Tibial artery (tissue), 4 donors: Measurements from ENCODE around the gene OSTF1.

ENCODE experiments used
- DNase-seq, 2 donors: peaks; one replicate each; pipeline ENCODE4 v3.0.0-alpha.2; 2019
- H3K27ac ChIP-seq, 2 donors: fragments of 200-600 bp; sonication (generic) in 1 of 2; 1 replicate in 1 of 2; 2 replicates in 1 of 2; pipeline ENCODE4 v1.5.1; 2018 to 2019; ENCODE audit warnings: mild to moderate bottlenecking in 1 of 2
- H3K27me3 ChIP-seq, 2 donors: fragments of 200-600 bp; sonication (generic) in 1 of 2; one replicate each; pipeline versions ENCODE4 v1.5.1 to v1.6.0; 2016 to 2019
- H3K36me3 ChIP-seq, 3 donors: fragments of 200-600 bp; sonication (generic) in 2 of 3; one replicate each; pipeline ENCODE4 v1.5.1; 2016 to 2019; ENCODE audit warnings: mild to moderate bottlenecking in 2 of 3
- H3K4me1 ChIP-seq, 4 donors: fragments of 200-600 bp; sonication (generic) in 2 of 4; 1 replicate in 3 of 4; 2 replicates in 1 of 4; pipeline ENCODE4 v1.5.1; 2016 to 2019
- H3K4me3 ChIP-seq, 2 donors: fragments of 200-600 bp; sonication (generic) in 1 of 2; 1 replicate in 1 of 2; 2 replicates in 1 of 2; pipeline ENCODE4 v1.5.1; 2018 to 2019; ENCODE audit warnings: mild to moderate bottlenecking in 2 of 2
- H3K9me3 ChIP-seq, 3 donors: fragments of 200-600 bp; sonication (generic) in 1 of 3; one replicate each; pipeline ENCODE4 v1.5.1; 2016 to 2019
- CTCF ChIP-seq, 2 experiments: fragments of 200-600 bp in 1 of 2; fragments of 450-650 bp in 1 of 2; IDR thresholded peaks; one replicate each; pipeline ENCODE4 v1.5.1; 2017 to 2019; ENCODE audit warnings: antibody characterized with exemption in 2 of 2, mild to moderate bottlenecking in 1 of 2, moderate library complexity in 1 of 2
- intact Hi-C: fragments of 100-400 bp; cut with DNase I; formaldehyde crosslinking; loops from one replicate; pipeline ENCODE4 v1.15.0; 2023; ENCODE audit warnings: low total_unique reads

Gene OSTF1

DNA sequence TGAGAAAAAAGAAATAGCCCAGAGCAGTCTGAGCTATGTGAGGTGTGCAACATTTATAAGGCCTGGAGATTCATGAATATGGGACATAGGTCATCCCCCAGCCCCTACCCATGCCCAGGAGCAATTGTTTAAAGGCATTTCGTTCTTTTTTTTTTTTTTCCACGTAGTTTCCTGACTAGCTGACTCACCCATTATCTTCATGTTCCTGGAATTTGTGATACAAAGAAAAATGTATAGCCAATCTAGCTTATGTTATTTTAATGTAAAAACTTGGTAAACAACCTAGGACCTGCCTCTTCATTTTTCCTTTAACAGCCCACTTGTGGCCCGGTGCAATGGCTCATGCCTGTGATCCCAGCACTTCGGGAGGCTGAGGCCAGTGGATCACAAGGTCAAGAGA lies 81.3 kb downstream of the OSTF1 start:
- TF ChIP-seq CTCF (IDR thresholded peaks at IDR 0.05) = no peak
- H3K4me3 ChIP-seq = no peak overlapping the region
- H3K4me1 ChIP-seq = no peaks in the 10 kb centered on the region
- no peaks in the 10 kb centered on the region for H3K27me3 ChIP-seq
- intact Hi-C loops = no loop called here
- peaks cover 0 to 6% (median 0%) of the 10 kb centered on the region in 3 donors for H3K9me3 ChIP-seq
- DNase-seq = no peak
- no peak overlapping the region for H3K27ac ChIP-seq
- H3K36me3 ChIP-seq = peaks cover 4 to 43% (median 8%) of the 10 kb centered on the region in 3 donors

- H3K27me3 ChIP-seq = no peaks in the 10 kb centered on the region
- intact Hi-C loops = no loop called here
- H3K9me3 ChIP-seq = peaks cover 0 to 6% (median 0%) of the 10 kb centered on the region in 3 donors
- no peak for DNase-seq
- no peak overlapping the region for H3K27ac ChIP-seq
- H3K4me3 ChIP-seq = no peak overlapping the region
- H3K4me1 ChIP-seq = no peaks in the 10 kb centered on the region
- peaks cover 4 to 30% (median 8%) of the 10 kb centered on the region in 3 donors for H3K36me3 ChIP-seq
- TF ChIP-seq CTCF (IDR thresholded peaks at IDR 0.05) = no peak
Measured at GRCh38 chr9:75170898-75171360, 82.6 kb downstream of the OSTF1 start.

DNA sequence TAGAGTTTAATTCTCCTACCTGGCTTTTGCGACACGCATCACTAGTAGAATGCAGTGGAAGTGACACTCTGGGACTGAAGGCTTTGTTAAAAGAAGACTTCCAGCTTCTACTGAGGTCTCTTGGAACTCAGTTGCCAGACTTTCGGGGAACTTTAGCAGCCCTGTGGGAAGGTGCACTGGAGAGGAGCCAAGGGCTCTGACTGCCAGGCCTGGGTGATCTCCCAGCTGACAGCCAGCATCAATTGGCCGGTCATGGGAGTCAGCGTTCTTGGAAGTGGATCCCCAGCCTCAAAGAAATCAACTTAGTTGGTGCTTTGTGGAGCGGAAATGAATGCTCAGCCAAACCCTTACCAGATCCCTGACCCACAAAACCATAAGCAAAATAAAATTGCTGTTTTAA lies 87.1 kb downstream of the OSTF1 start:
- no peak for DNase-seq
- Histone ChIP-seq H3K36me3 (peaks cover 0 to 5% (median 2%) of the 10 kb centered on the region in 3 donors), H3K9me3 (no peaks in the 10 kb centered on the region), H3K27me3 (no peaks in the 10 kb centered on the region), H3K27ac (no peak overlapping the region), H3K4me3 (no peak overlapping the region), H3K4me1 (no peaks in the 10 kb centered on the region)
- intact Hi-C loops = no loop called here
- TF ChIP-seq CTCF (IDR thresholded peaks at IDR 0.05) = no peak

DNA sequence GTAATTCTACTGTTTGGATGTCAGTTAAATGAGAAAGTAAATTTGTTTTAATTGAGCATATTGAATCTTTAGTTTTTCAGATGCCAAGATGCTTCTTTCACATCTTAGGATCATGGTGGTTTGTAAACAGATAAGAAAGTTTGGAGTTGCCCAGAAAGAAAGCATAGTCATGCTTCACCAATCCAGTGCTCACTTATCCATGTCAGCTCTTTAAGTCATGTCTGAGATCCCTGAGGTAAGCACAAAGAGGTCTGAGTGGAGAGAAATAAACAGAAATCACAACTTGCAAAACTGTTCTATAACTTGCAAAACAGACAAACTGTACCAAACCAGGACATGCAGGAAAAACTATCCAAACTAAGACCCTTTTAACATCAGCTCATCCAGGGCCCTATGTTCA lies 87.7 kb downstream of the OSTF1 start:
- Histone ChIP-seq H3K4me3 (no peak overlapping the region), H3K4me1 (no peaks in the 10 kb centered on the region), H3K27ac (no peak overlapping the region), H3K36me3 (peaks cover 0 to 5% (median 0%) of the 10 kb centered on the region in 3 donors), H3K9me3 (no peaks in the 10 kb centered on the region), H3K27me3 (no peaks in the 10 kb centered on the region)
- intact Hi-C loops = no loop called here
- DNase-seq = no peak
- TF ChIP-seq CTCF (IDR thresholded peaks at IDR 0.05) = no peak

DNA sequence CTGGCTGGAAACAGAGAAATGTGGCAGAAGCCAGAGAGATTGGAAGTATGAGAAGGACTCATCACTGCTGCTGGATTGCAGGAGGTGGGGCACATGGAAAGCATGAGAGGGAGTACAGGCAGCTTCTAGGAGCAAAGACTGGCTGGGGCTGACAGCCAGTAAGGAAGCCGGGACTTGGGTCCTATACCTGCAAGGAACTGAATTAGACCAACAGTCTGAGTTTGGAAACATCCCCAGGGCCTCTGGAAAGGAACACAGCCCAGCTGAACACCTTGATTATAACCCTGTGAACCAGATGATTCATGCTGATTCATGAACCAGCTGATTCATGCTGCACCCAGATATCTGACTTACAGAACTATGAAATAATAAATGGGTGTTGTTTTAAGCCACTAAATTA lies 93.4 kb downstream of the OSTF1 start:
- no peak for TF ChIP-seq CTCF (IDR thresholded peaks at IDR 0.05)
- intact Hi-C loops = no loop called here
- Histone ChIP-seq H3K27ac (no peak overlapping the region), H3K4me3 (no peak overlapping the region), H3K9me3 (no peaks in the 10 kb centered on the region), H3K27me3 (no peaks in the 10 kb centered on the region), H3K36me3 (peaks cover 0 to 9% (median 0%) of the 10 kb centered on the region in 3 donors), H3K4me1 (no peaks in the 10 kb centered on the region)
- DNase-seq = no peak

GRCh38 chr9:75183306-75183705 lies 95.0 kb downstream of the OSTF1 start:
- DNase-seq = no peak
- H3K27ac ChIP-seq = no peak overlapping the region
- H3K9me3 ChIP-seq = no peaks in the 10 kb centered on the region
- no peak for TF ChIP-seq CTCF (IDR thresholded peaks at IDR 0.05)
- intact Hi-C loops = no loop called here
- H3K4me1 ChIP-seq = no peaks in the 10 kb centered on the region
- no peak overlapping the region for H3K4me3 ChIP-seq
- H3K27me3 ChIP-seq = no peaks in the 10 kb centered on the region
- H3K36me3 ChIP-seq = peaks cover 0 to 9% (median 0%) of the 10 kb centered on the region in 3 donors
